ENCODE results near the gene OPCML. TPM values are rescaled to one million over a fixed set of nuclear protein-coding genes. Genes with fewer than 3 reads are reported as not detected.

OPCML gene
- total RNA-seq, 2 experiments from 2014 or later: not detected

- ATAC-seq (ENCODE audit: low read depth) (no peak), DNase-seq (no peak)
- Mint-ChIP-seq H3K9me3 (peaks cover 2% of the 10 kb centered on the region), H3K4me1 (no peaks in the 10 kb centered on the region), H3K27me3 (no peaks in the 10 kb centered on the region), H3K27ac (no peak overlapping the region), H3K36me3 (no peaks in the 10 kb centered on the region), H3K4me3 (no peak overlapping the region)
- POLR2A ChIA-PET: no interaction called here
These were observed 990.5 kb downstream of the OPCML start for GRCh38 chr11:132541794-132542193.

GRCh38 chr11:132540581-132540980 lies 991.7 kb downstream of the OPCML start:
- no peak for DNase-seq
- Mint-ChIP-seq H3K4me3 (no peak overlapping the region), H3K27ac (no peak overlapping the region), H3K36me3 (no peaks in the 10 kb centered on the region), H3K9me3 (no peaks in the 10 kb centered on the region), H3K4me1 (no peaks in the 10 kb centered on the region), H3K27me3 (no peaks in the 10 kb centered on the region)
- POLR2A ChIA-PET: no interaction called here
- ATAC-seq (ENCODE audit: low read depth): no peak

- no peak overlapping the region for H3K4me3 Mint-ChIP-seq
- no peak for ATAC-seq (ENCODE audit: low read depth)
- H3K36me3 Mint-ChIP-seq: no peaks in the 10 kb centered on the region
- H3K9me3 Mint-ChIP-seq: no peaks in the 10 kb centered on the region
- POLR2A ChIA-PET: no interaction called here
- DNase-seq: no peak
- no peaks in the 10 kb centered on the region for H3K27me3 Mint-ChIP-seq
- no peak overlapping the region for H3K27ac Mint-ChIP-seq
- H3K4me1 Mint-ChIP-seq: no peaks in the 10 kb centered on the region
These were observed 992.5 kb downstream of the OPCML start for GRCh38 chr11:132539590-132540368.

- Mint-ChIP-seq H3K27ac (no peak overlapping the region), H3K4me3 (no peak overlapping the region), H3K9me3 (no peaks in the 10 kb centered on the region), H3K4me1 (no peaks in the 10 kb centered on the region), H3K36me3 (no peaks in the 10 kb centered on the region), H3K27me3 (no peaks in the 10 kb centered on the region)
- ATAC-seq (ENCODE audit: low read depth) (no peak), DNase-seq (no peak)
- POLR2A ChIA-PET: no interaction called here
These were observed 993.7 kb downstream of the OPCML start for GRCh38 chr11:132538642-132539041.

DNA sequence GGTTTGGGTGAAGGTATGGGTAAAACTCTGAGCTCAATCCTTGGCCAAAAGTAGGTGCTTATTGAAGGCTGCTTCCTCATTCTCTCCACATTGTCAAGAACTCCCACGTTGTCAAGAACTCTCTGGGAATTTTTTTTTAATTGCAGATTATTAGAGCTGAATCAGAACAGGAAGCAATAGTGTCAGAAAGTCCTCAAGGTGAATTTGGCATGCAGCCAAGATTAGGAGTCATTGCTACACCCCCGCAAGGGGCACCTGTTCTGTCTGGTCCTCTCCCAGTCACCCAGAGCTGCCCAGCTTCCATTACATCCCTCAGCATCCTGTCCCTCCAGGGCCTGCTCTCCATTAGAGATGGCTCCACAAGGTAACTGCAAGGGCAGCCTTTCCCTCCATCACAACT lies 996.5 kb downstream of the OPCML start:
- Mint-ChIP-seq H3K27me3 (no peaks in the 10 kb centered on the region), H3K27ac (no peak overlapping the region), H3K4me1 (peaks cover 1% of the 10 kb centered on the region), H3K9me3 (no peaks in the 10 kb centered on the region), H3K4me3 (no peak overlapping the region), H3K36me3 (no peaks in the 10 kb centered on the region)
- no peak for DNase-seq
- POLR2A ChIA-PET: no interaction called here
- ATAC-seq (ENCODE audit: low read depth): no peak

- no peaks in the 10 kb centered on the region for H3K36me3 Mint-ChIP-seq
- no peak overlapping the region for H3K27ac Mint-ChIP-seq
- no peak for ATAC-seq (ENCODE audit: low read depth)
- no peaks in the 10 kb centered on the region for H3K27me3 Mint-ChIP-seq
- H3K9me3 Mint-ChIP-seq: no peaks in the 10 kb centered on the region
- peaks cover 3% of the 10 kb centered on the region for H3K4me1 Mint-ChIP-seq
- no peak for DNase-seq
- H3K4me3 Mint-ChIP-seq: no peak overlapping the region
- POLR2A ChIA-PET: no interaction called here
These were observed 1000.4 kb downstream of the OPCML start for GRCh38 chr11:132531921-132532320.

- Mint-ChIP-seq H3K4me1 (peaks cover 3% of the 10 kb centered on the region), H3K4me3 (no peak overlapping the region), H3K27ac (no peak overlapping the region), H3K36me3 (no peaks in the 10 kb centered on the region), H3K9me3 (no peaks in the 10 kb centered on the region), H3K27me3 (no peaks in the 10 kb centered on the region)
- DNase-seq (no peak), ATAC-seq (ENCODE audit: low read depth) (no peak)
- POLR2A ChIA-PET: no interaction called here
These were observed 1004.1 kb downstream of the OPCML start for GRCh38 chr11:132528181-132528580.

DNA sequence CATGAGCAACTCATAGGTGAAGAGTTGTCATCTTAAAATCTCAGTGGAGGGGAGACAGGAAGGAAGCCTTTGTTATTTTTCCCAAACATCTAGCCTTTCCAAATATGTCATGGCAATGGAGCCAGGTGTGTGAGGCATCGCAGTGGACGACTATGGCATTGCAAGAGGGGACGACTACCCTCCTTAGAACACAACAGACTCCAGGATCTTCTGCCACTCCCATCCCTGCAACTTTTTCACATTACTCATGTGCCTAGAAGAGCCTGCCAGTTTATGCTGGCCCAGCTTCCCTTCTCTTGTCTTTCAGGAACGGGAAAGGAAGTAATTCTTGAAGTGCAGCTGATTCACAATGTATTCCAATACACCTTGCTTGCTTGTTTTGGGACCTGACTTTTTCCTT lies 1008.4 kb downstream of the OPCML start:
- Mint-ChIP-seq H3K4me3 (no peak overlapping the region), H3K9me3 (no peaks in the 10 kb centered on the region), H3K27ac (no peak overlapping the region), H3K27me3 (no peaks in the 10 kb centered on the region), H3K4me1 (no peaks in the 10 kb centered on the region), H3K36me3 (no peaks in the 10 kb centered on the region)
- ATAC-seq (ENCODE audit: low read depth) (no peak), DNase-seq (no peak)
- POLR2A ChIA-PET: no interaction called here

DNA sequence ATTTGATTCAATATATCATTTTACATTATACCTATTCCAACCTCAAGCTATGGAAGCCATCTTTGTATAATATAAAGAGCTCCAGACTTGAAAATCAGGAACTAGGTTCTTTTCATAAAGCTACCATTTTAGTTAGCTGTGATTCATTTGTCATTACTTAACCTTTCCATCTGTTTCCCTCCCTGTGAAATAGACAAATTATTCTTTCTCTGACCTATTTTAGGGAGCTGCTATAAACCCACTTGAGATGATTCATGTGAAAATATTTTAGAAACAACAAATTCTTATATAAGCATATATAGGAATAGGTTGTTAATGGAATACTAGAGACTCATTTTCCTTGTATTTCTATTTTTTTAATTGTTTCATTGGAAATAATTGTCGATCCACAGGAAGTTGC lies 1012.1 kb downstream of the OPCML start:
- Mint-ChIP-seq H3K9me3 (no peaks in the 10 kb centered on the region), H3K27me3 (no peaks in the 10 kb centered on the region), H3K36me3 (no peaks in the 10 kb centered on the region), H3K4me1 (no peaks in the 10 kb centered on the region), H3K4me3 (no peak overlapping the region), H3K27ac (no peak overlapping the region)
- ATAC-seq (ENCODE audit: low read depth): no peak
- POLR2A ChIA-PET: no interaction called here
- no peak for DNase-seq

- POLR2A ChIA-PET: no interaction called here
- no peak for ATAC-seq (ENCODE audit: low read depth)
- H3K4me3 Mint-ChIP-seq: no peak overlapping the region
These were observed 1013.0 kb downstream of the OPCML start for GRCh38 chr11:132519241-132519815.

GRCh38 chr11:132504501-132505041 lies 1027.7 kb downstream of the OPCML start:
- Mint-ChIP-seq H3K9me3 (peaks cover 2% of the 10 kb centered on the region), H3K4me3 (no peak overlapping the region), H3K27ac (no peak overlapping the region), H3K27me3 (no peaks in the 10 kb centered on the region), H3K4me1 (no peaks in the 10 kb centered on the region), H3K36me3 (no peaks in the 10 kb centered on the region)
- no peak for DNase-seq
- no peak for ATAC-seq (ENCODE audit: low read depth)
- POLR2A ChIA-PET: no interaction called here

More at GRCh38 chr11:132519241-132519815, 1013.0 kb downstream of the OPCML start:
- H3K9me3 Mint-ChIP-seq: no peaks in the 10 kb centered on the region
- H3K27me3 Mint-ChIP-seq: no peaks in the 10 kb centered on the region
- no peak for DNase-seq
- H3K27ac Mint-ChIP-seq: no peak overlapping the region
- H3K36me3 Mint-ChIP-seq: no peaks in the 10 kb centered on the region
- H3K4me1 Mint-ChIP-seq: no peaks in the 10 kb centered on the region

DNA sequence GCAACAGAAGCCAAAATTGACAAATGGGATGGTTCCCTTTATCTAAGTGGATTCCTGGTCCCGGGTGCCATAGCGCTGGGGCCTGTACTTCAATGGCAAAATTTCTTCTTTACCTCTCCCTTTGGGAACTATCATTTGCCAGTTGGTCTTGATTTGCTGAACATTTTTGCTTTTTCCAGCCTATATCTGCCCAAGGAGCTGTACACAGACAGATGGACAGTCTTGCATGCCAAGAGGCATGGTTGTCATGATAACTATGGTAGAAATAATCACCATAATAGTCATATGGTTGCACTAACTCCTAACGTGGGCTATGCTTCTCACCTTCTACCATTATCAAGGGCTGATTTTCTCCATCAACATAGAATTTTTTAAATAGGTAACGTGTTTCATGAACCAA lies 1030.9 kb downstream of the OPCML start:
- no peak overlapping the region for H3K27ac Mint-ChIP-seq
- H3K4me1 Mint-ChIP-seq: no peaks in the 10 kb centered on the region
- POLR2A ChIA-PET: no interaction called here
- no peak for ATAC-seq (ENCODE audit: low read depth)
- no peaks in the 10 kb centered on the region for H3K27me3 Mint-ChIP-seq
- no peak overlapping the region for H3K4me3 Mint-ChIP-seq
- H3K36me3 Mint-ChIP-seq: no peaks in the 10 kb centered on the region
- H3K9me3 Mint-ChIP-seq: peaks cover 5% of the 10 kb centered on the region
- no peak for DNase-seq

DNA sequence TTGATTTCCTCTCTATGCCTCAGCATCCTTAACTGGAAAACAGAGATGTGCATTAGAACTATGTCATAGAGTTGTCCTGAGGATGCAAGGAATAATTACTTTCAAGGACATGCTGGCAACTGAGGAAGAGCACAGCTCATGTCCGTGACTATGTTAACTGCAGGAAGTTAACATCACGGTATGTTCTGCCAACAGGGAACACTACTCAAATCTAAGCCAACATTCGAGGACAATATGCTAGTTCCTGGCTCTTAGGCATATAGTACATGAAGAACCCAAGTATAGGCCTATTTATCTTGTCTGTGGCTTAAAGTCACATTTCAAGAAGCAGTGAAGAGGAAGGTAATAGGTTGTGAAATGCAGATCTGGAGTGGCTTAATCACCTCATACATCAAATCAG lies 1032.6 kb downstream of the OPCML start:
- H3K36me3 Mint-ChIP-seq: no peaks in the 10 kb centered on the region
- H3K9me3 Mint-ChIP-seq: peaks cover 6% of the 10 kb centered on the region
- no peaks in the 10 kb centered on the region for H3K4me1 Mint-ChIP-seq
- no peak overlapping the region for H3K27ac Mint-ChIP-seq
- ATAC-seq (ENCODE audit: low read depth) (no peak), DNase-seq (no peak)
- POLR2A ChIA-PET: no interaction called here
- no peak overlapping the region for H3K4me3 Mint-ChIP-seq
- H3K27me3 Mint-ChIP-seq: no peaks in the 10 kb centered on the region

DNA sequence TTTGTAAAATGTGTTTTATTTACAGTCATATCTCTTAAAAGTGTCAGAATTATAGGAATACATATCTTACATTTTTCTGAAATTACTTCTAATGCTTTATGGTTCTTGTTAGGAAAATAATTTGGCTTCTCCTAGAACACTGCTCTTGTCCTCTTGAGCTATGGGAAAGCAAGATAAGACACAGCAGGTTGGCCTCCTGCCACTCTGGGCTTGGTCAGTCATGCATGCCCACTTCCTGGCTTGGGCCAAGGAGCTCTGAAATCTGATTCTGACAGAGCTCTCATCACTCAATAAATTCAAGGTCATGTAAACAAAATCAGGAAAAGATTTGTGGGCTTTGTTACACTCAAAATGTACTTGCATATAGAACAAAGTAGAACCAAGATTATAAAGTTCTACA lies 1036.0 kb downstream of the OPCML start:
- POLR2A ChIA-PET: no interaction called here
- ATAC-seq (ENCODE audit: low read depth): no peak
- Mint-ChIP-seq H3K27ac (no peak overlapping the region), H3K4me3 (no peak overlapping the region), H3K4me1 (no peaks in the 10 kb centered on the region), H3K9me3 (peaks cover 4% of the 10 kb centered on the region), H3K36me3 (no peaks in the 10 kb centered on the region), H3K27me3 (no peaks in the 10 kb centered on the region)
- DNase-seq: no peak
